Trophoblast cell (in vitro differentiated cells and primary cell): ENCODE results near the gene PTH.

ENCODE experiments used
- DNase-seq, 2 donors: peaks; one replicate each; pipeline ENCODE4 v3.0.0-alpha.2; 2016
- H2AFZ ChIP-seq: 2 replicates; pipeline ENCODE4 v1.6.1; 2013; ENCODE audit warnings: low read length, moderate library complexity, mild to moderate bottlenecking; ENCODE audit not compliant: insufficient read depth, poor library complexity
- H2AK5ac ChIP-seq: 2 replicates; pipeline ENCODE4 v1.6.1; 2013; ENCODE audit warnings: mild to moderate bottlenecking, low read length
- H2BK120ac ChIP-seq: 2 replicates; pipeline ENCODE4 v1.6.1; 2013; ENCODE audit warnings: low read length, mild to moderate bottlenecking, moderate library complexity; ENCODE audit not compliant: insufficient read depth, poor library complexity
- H2BK12ac ChIP-seq: 2 replicates; pipeline ENCODE4 v1.6.1; 2013; ENCODE audit warnings: mild to moderate bottlenecking, low read length, moderate library complexity
- H2BK5ac ChIP-seq: 2 replicates; pipeline ENCODE4 v1.6.1; 2013; ENCODE audit warnings: low read length, low read depth, moderate library complexity, mild to moderate bottlenecking; ENCODE audit not compliant: poor library complexity
- H3K14ac ChIP-seq: 2 replicates; pipeline ENCODE4 v1.6.1; 2013; ENCODE audit warnings: mild to moderate bottlenecking, low read length
- H3K18ac ChIP-seq: 2 replicates; pipeline ENCODE4 v1.6.1; 2013; ENCODE audit warnings: mild to moderate bottlenecking, low read length
- H3K23ac ChIP-seq: 2 replicates; pipeline ENCODE4 v1.6.1; 2013; ENCODE audit warnings: low read length
- H3K27ac ChIP-seq: 2 replicates; pipeline ENCODE4 v1.5.1; 2013; ENCODE audit warnings: low read depth, mild to moderate bottlenecking, inconsistent platforms, low read length, moderate library complexity
- H3K27me3 ChIP-seq: 2 replicates; pipeline ENCODE4 v1.6.1; 2013; ENCODE audit warnings: inconsistent platforms, mild to moderate bottlenecking, low read length, moderate library complexity; ENCODE audit not compliant: insufficient read depth
- H3K36me3 ChIP-seq, 2 experiments: 1 replicate in 1 of 2; 2 replicates in 1 of 2; pipeline ENCODE4 v1.6.1; 2013; ENCODE audit warnings: low read length in 2 of 2, mild to moderate bottlenecking in 2 of 2, moderate library complexity in 1 of 2; ENCODE audit not compliant: insufficient read depth in 2 of 2, control insufficient read depth in 1 of 2
- H3K4ac ChIP-seq: 2 replicates; pipeline ENCODE4 v1.6.1; 2013; ENCODE audit warnings: low read depth, mild to moderate bottlenecking, low read length, moderate library complexity
- H3K4me1 ChIP-seq, 2 experiments: 1 replicate in 1 of 2; 2 replicates in 1 of 2; pipeline ENCODE4 v1.6.1; 2013; ENCODE audit warnings: low read length in 2 of 2, mild to moderate bottlenecking in 2 of 2, moderate library complexity in 1 of 2; ENCODE audit not compliant: insufficient read depth in 2 of 2, control insufficient read depth in 1 of 2
- H3K4me2 ChIP-seq: 2 replicates; pipeline ENCODE4 v1.6.1; 2013; ENCODE audit warnings: inconsistent platforms, mild to moderate bottlenecking, low read length, moderate library complexity
- H3K4me3 ChIP-seq: 2 replicates; pipeline ENCODE4 v1.5.1; 2013; ENCODE audit warnings: mild to moderate bottlenecking, low read depth, low read length, inconsistent platforms
- H3K79me1 ChIP-seq: one replicate; pipeline ENCODE4 v1.6.1; 2013; ENCODE audit warnings: low read length
- H3K79me2 ChIP-seq: 2 replicates; pipeline ENCODE4 v1.6.1; 2013; ENCODE audit warnings: low read length, mild to moderate bottlenecking; ENCODE audit not compliant: control insufficient read depth, insufficient read depth, poor library complexity
- H3K9ac ChIP-seq: 2 replicates; pipeline ENCODE4 v1.6.1; 2013; ENCODE audit warnings: mild to moderate bottlenecking, low read length
- H3K9me3 ChIP-seq: 2 replicates; pipeline ENCODE4 v1.6.1; 2013; ENCODE audit warnings: low read depth, mild to moderate bottlenecking, control low read depth, inconsistent platforms, low read length; ENCODE audit not compliant: insufficient read depth
- H4K12ac ChIP-seq: 2 replicates; pipeline ENCODE4 v1.6.1; 2013; ENCODE audit warnings: low read depth, mild to moderate bottlenecking, low read length, moderate library complexity
- H4K8ac ChIP-seq: 2 replicates; pipeline ENCODE4 v1.6.1; 2013; ENCODE audit warnings: low read depth, mild to moderate bottlenecking, low read length, moderate library complexity
- H4K91ac ChIP-seq: one replicate; pipeline ENCODE4 v1.6.1; 2013; ENCODE audit warnings: low read depth, mild to moderate bottlenecking, low read length, moderate library complexity
- WGBS: extraction: QIAGEN DNeasy Blood & Tissue Kit; methylation state at CpG from one replicate; pipeline ENCODE4 v1.1.7; 2013; ENCODE audit warnings: missing lambda C conversion rate; ENCODE audit not compliant: insufficient read length, insufficient coverage; ENCODE audit errors: extremely low coverage; 5-methylcytosine and 5-hydroxymethylcytosine counted together

Gene PTH

DNA sequence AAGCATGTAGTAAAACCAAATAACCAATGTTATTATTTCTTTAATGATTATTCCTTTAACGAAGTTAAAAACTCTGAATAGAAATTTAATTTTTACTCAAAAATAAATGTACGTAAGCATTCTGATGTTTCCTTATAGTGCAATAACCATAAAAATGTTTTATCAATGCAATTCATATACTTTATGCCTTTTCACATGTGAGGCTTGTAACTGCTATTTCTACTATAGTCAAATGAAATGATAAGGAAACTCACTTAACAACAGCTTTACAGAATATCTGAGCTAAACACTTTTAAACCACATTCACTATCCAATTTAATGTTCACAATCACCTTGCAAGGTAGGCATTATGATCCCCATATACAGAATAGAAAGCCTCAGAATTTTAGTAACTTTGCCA is 50.2 kb downstream of the PTH start:
- H2BK5ac ChIP-seq, result no peak overlapping the region

More for the DNA sequence above, 50.2 kb downstream of the PTH start:
- no peak overlapping the region for H3K4me2 ChIP-seq
- no peaks in the 10 kb centered on the region for H3K79me1 ChIP-seq
- no peaks in the 10 kb centered on the region for H3K27me3 ChIP-seq
- H2BK120ac ChIP-seq, result no peak overlapping the region
- no peak overlapping the region for H3K4ac ChIP-seq
- no peaks in the 10 kb centered on the region for H3K79me2 ChIP-seq
- no peak overlapping the region for H4K91ac ChIP-seq
- no peaks in the 10 kb centered on the region for H3K36me3 ChIP-seq
- no peak overlapping the region for H3K23ac ChIP-seq
- H3K4me3 ChIP-seq, result no peak overlapping the region
- H2AFZ ChIP-seq, result no peak overlapping the region
- WGBS, result no CpG with 5 or more reads among the region's 2 CpGs
- H2BK12ac ChIP-seq, result no peak overlapping the region
- no peaks in the 10 kb centered on the region for H3K9me3 ChIP-seq
- no peak overlapping the region for H4K8ac ChIP-seq
- H3K18ac ChIP-seq, result no peak overlapping the region
- H3K4me1 ChIP-seq, result no peaks in the 10 kb centered on the region
- H3K27ac ChIP-seq, result no peak overlapping the region
- no peak for DNase-seq
- H4K12ac ChIP-seq, result no peak overlapping the region
- no peak overlapping the region for H3K14ac ChIP-seq
- no peak overlapping the region for H2AK5ac ChIP-seq
- no peak overlapping the region for H3K9ac ChIP-seq
